ENCODE data around the gene DAB2IP.

DAB2IP gene

DNA sequence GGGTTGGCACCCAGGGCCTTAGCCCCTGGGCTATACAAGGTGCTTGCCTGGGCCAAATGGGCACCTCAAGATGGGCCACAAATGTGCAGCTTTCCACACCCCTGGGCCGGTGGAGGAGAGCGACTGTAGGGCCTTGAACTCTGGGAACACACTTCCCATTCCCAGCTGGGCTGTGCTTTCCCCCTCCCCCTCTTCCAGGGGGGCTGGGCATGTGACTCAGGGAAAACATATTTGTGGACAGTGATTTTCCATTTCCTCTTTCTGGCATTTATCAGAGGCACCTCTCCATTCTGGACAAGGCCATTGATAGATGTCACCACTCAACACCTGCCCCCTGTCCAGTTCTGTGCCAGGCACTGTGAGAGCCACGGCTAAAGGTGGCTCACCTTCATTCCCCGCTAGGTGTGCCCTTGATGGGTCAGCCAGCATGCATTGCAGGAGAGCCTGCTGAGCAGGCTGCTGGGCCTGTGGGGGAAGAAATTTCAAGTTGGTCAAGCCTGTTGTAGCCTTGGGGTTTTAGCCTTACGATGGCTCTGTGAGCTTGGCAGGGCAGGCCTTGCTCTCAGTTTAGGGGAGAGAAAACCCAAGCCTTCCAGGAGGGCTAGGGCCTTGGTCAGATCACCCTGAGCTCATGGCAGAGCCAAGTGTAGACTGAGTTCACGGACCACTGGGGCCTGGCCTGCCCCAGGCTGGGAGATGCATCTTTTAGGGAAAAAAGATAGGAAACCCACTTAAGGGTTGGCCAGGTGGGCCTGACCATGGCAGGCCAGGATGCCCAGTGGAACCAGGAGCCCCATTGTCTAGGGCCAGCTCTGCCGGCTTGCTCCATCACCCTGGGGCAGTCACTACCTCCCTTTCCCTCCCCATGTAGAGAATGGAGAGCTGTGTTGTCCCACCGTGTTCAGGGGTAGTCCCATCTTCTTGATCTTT, 113.9 kb downstream of the DAB2IP start:
- H3K4me3 ChIP-seq = no peak overlapping the region
- peak overlapping the region in 15 of 21 experiments; percentile 9 to 74 (median 59) for H3K27ac ChIP-seq

DNA sequence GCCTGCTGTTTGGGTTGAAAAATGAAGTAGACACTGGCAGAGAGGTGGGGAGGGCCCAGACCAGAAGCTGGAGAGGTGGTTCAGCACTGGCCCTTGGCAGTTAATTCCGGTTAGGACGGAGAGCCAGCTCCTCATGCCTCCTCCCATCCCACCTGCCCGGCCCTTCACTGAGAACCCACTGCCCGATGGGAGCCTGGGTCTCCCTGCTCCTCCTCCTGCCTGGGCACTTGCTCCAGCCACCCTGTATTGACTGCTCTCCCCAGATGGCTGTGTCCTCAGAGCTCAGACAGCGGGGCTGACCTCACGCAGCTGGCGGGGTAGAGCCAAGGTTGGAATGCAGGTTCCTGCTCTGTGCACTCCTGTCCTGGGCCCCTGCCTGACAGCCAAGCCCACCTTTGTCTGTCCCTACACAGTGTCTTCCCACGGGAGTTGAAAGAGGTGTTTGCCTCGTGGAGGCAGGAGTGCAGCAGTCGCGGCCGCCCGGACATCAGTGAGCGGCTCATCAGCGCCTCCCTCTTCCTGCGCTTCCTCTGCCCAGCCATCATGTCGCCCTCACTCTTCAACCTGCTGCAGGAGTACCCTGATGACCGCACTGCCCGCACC, 114.7 kb downstream of the DAB2IP start:
- H3K4me3 ChIP-seq = no peak overlapping the region
- H3K27ac ChIP-seq = peak overlapping the region in 5 of 21 experiments; percentile 20 to 74 (median 61)

DNA sequence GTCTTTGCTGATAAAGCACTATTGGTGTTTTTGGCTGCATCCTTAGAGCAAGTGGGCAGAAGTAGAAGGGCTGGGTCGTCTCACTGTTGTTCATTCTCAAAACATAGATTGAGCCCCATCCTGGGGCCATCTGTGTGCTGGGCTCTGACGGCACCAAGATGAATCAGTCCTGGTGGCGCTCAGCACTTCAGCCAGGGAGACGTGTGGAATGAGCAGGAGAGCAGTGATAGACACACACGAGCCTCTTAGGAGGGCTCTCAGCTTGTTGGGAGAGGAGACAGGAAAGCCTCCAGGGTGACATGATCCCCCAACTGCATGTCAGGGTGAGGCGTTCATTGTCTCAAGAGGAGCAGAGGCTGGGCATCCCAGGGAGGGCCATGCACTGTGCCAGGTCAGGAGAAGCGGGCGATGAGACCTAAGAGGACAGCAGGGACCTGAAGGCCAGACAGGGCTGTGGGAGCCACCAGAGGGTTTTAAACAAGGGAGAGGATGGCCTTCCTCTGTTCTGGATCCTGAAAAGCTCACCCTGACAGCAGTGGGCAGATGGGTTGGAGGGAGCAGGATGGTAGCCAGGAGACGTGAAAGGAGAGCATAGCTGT, 115.8 kb downstream of the DAB2IP start:
- H3K27ac ChIP-seq = no peak overlapping the region

DNA sequence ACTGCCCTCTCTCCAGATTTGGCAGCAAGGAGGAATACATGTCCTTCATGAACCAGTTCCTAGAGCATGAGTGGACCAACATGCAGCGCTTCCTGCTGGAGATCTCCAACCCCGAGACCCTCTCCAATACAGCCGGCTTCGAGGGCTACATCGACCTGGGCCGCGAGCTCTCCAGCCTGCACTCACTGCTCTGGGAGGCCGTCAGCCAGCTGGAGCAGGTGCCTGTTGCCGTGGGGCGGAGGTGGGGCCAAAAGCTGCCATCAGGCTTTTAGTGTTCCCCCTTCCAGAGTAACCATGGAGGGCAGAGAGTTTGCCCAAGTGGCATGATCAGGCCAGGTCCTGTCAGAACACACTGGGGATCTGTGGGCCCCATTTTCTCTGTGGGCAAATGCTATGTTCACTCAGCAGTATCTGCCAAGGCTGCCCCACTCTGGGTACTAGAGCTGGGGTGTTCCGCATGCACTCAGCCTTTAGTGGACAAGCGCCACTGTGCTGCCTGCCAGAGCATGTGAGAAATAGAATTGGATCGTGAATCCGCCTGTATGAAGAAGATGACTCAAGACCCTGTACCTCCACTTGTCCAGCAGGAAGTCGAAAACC, 117.1 kb downstream of the DAB2IP start:
- H3K27ac ChIP-seq = no peak overlapping the region
- no peak overlapping the region for H3K4me3 ChIP-seq

More for the DNA sequence above, 115.8 kb downstream of the DAB2IP start:
- no peak overlapping the region for H3K4me3 ChIP-seq

DNA sequence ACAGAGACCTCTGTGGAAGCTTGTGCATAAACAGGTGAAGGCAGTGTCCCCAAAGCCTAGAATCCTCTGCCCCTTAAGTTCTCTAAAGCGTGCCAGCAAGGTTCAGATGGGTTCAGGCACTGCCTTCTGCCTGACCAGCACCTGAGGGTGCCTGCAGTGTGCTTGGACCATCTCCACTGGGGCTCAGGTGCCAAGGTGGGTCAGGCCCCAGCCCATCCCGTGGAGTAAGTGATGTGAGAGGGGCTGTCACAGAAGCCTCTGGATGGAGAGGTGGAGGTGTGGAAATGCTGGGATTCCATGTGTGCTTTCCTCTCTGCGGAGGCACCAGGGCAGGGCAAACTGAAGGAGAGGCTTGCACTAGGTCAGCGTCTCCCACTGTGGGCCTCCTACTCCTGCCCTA, 118.5 kb downstream of the DAB2IP start:
- Histone ChIP-seq H3K27ac (peak overlapping the region in 1 of 21 experiments; percentile 41), H3K4me3 (no peak overlapping the region)

DNA sequence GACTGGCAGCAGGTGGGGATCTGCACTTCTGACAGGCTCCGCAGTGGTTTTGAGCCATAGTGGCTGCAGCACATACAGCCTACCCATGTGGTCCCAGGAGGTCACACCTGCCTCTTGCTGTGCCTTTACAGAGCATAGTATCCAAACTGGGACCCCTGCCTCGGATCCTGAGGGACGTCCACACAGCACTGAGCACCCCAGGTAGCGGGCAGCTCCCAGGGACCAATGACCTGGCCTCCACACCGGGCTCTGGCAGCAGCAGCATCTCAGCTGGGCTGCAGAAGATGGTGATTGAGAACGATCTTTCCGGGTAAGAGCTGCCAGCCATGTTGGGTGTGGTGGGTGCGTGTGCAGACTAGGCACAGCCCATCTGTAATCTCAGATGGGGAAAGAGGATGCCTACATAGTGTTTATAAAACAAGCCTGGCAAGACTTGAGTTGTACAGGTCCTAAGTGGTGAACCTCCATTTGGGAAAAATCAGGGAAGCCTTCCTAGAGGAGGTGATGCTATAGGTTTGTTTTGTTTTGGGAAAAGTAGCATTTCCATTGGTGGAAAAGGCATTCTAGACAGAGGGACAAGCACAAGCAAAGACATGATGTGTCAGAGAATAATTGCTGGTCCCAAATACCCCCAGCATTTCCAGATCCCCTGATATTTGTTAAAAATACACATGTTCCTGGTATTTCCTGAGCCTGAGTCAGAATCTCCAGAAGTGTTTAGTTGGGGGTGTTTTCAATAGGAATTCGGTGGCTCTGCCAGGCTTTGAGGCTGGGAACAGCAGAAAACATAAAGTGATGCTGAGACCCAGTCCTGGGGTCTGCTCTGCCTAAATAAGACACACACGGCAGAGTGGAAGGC, 119.2 kb downstream of the DAB2IP start:
- H3K27ac ChIP-seq = peak overlapping the region in 3 of 21 experiments; percentile 23 to 32 (median 28)

DNA sequence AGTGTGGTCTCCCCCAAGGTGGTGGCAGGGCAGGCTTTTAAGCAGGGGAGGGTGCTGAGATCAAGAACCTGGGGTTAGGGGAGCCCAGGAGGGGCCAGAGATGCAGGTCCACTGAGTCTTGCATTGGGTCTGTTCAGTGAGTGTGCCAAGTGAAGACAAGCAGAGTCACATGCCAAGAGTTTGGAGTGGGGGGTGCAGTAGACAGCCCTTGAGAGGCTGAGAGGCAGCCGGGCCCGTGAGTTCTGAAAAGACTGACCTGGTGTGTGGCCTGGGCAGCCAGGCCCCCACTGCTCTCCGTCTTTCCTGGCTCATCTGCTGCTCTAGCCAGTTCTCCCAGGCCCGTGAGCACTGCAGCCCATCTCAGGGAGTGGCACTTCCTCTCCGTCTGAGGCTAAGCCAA, 120.0 kb downstream of the DAB2IP start:
- Histone ChIP-seq H3K27ac (peak overlapping the region in 4 of 21 experiments; percentile 10 to 61 (median 26)), H3K4me3 (no peak overlapping the region)

More for the DNA sequence above, 119.2 kb downstream of the DAB2IP start:
- no peak overlapping the region for H3K4me3 ChIP-seq

DNA sequence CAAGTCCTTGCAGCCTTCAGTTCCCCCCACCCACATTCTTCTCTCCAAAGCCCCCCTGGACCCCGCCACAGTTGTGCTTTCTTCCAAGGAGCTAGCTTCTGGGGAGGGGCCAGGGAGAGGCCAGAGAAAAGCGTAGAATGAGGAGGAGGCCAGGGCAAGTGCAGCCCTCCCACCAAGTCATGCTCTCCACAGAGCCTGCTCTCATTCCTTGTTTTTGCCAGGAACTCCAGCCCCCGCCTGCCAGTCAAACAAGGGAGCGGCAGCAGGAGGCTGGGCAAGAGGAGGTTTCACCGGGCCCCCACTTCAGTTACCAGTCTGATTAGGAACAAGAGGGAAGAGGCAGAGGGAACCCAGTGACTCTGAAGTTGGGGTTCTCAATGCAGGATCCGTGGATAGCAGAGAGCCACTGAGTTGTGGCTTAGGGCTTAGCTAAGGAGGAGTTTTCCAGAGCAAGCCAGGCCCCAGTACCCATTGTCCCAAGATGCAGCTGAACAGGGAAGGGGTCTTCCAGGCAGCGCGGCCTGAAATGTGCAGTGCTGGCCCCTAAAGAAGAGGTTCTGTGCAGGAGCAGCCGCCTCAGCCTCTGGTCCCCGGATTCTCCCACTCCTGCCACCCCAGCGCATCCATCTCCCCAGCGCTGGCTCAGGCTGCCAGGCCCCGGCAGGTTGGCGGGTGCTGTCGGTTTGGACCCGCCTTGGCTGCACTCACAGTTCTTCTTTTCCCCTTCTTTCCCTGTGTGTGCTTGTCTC, 120.6 kb downstream of the DAB2IP start:
- Histone ChIP-seq H3K27ac (peak overlapping the region in 5 of 21 experiments; percentile 10 to 61 (median 29)), H3K4me3 (no peak overlapping the region)

DNA sequence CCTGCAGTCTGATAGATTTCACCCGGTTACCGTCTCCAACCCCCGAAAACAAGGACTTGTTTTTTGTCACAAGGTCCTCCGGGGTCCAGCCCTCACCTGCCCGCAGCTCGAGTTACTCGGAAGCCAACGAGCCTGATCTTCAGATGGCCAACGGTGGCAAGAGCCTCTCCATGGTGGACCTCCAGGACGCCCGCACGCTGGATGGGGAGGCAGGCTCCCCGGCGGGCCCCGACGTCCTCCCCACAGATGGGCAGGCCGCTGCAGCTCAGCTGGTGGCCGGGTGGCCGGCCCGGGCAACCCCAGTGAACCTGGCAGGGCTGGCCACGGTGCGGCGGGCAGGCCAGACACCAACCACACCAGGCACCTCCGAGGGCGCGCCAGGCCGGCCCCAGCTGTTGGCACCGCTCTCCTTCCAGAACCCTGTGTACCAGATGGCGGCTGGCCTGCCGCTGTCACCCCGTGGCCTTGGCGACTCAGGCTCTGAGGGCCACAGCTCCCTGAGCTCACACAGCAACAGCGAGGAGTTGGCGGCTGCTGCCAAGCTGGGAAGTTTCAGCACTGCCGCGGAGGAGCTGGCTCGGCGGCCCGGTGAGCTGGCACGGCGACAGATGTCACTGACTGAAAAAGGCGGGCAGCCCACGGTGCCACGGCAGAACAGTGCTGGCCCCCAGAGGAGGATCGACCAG, 121.3 kb downstream of the DAB2IP start:
- Histone ChIP-seq H3K4me3 (no peak overlapping the region), H3K27ac (peak overlapping the region in 1 of 21 experiments; percentile 41)

DNA sequence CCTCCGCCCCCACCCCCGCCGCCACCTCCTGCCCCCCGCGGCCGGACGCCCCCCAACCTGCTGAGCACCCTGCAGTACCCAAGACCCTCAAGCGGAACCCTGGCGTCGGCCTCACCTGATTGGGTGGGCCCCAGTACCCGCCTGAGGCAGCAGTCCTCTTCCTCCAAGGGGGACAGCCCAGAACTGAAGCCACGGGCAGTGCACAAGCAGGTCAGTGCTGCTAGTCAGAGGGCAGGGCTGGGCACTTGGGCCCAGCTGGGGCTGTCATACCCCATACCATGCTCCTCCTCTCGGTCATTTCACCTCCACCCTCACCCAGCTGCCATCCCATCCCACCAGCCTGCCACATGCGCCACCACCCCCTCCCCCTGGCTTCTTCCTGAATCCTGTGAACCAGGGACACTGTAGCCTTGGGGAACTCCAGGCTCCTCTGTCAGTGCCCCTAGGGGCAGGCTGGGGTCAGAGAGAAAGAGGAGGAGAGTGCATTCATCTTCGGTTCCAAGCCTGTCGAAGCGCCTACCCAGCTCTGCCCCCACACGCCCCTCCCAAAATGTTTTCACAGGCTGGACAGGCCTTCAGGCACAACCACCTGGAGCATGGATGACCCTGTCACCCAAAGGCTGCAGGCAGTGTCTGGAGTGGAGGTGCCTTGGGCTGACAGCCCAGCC, 122.0 kb downstream of the DAB2IP start:
- peak overlapping the region in 1 of 21 experiments; percentile 41 for H3K27ac ChIP-seq
- no peak overlapping the region for H3K4me3 ChIP-seq

DNA sequence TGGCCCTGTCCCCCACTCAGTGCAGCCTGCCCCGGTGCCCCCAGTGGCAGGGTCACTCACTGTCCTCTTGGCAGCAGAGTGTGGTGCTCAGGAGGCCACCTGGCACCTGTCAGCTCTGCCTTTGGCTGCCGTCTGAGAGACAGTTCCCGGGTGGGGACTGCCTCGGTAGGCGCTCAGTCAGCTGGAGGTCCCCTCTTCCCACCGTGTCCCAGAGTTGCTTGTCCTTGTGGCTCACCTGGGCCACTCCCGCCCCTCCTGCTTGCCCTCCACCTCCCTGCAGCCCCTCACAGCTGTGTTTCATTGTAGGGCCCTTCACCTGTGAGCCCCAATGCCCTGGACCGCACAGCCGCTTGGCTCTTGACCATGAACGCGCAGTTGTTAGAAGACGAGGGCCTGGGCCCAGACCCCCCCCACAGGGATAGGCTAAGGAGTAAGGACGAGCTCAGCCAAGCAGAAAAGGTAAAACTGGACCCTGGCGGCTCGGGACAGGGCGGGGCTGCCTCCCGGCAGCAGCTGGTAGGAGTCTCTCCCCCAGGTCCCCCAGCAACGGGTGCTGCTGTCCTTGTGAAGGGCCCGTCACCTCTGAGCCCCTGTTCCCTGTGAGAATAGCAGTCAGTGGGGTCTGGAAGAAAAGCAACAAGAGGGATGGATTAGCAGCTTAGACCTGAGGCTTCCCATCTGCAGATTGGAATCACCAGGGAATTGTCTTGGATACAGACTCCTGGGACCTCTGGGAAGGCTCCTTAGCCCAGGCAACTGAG, 122.7 kb downstream of the DAB2IP start:
- Histone ChIP-seq H3K4me3 (no peak overlapping the region), H3K27ac (peak overlapping the region in 1 of 21 experiments; percentile 44)

DNA sequence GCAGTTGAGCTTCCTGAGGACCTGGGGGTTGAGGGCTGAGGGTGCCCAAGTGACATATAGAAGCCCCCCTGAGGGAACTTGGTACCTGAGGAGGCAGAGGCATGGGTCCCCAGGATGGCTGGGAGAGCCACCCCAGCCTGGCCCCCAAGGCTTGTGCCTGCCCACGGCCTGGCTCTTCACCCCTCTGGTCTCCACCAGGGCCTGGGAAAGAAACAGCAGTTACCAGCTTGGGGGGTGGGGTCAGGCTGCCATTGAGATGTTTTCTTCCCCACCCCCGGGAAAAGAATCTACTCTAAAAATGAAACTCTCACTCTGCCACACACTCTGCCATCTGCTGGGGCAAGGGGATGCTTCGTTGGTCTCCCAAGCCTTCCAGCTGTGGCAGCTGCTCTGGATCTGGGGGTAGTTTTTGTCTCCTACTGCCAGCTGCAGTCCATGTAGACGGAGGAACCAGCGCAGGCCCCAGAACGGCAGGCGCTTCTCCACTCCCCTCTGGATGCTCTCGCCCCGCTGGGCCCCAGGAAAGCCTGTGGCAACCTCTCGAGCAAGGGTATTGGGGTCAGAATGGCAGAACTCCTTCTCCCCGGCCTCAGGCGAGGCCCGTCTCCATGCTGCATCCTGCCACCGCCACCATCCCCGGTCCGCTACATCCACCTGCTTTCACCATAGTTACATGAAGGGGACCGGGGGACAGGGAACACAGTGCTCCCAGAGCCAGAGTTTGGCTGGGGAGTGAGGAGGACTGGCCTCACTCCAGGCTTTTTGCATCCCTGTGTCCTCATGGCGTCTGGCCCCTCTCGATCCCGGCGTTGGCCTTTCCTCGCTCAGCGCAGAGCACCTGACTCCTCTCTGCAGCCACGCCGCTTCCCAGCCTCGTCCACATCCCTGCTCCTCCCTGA, 123.5 kb downstream of the DAB2IP start:
- Histone ChIP-seq H3K27ac (peak overlapping the region in 1 of 21 experiments; percentile 44), H3K4me3 (no peak overlapping the region)

DNA sequence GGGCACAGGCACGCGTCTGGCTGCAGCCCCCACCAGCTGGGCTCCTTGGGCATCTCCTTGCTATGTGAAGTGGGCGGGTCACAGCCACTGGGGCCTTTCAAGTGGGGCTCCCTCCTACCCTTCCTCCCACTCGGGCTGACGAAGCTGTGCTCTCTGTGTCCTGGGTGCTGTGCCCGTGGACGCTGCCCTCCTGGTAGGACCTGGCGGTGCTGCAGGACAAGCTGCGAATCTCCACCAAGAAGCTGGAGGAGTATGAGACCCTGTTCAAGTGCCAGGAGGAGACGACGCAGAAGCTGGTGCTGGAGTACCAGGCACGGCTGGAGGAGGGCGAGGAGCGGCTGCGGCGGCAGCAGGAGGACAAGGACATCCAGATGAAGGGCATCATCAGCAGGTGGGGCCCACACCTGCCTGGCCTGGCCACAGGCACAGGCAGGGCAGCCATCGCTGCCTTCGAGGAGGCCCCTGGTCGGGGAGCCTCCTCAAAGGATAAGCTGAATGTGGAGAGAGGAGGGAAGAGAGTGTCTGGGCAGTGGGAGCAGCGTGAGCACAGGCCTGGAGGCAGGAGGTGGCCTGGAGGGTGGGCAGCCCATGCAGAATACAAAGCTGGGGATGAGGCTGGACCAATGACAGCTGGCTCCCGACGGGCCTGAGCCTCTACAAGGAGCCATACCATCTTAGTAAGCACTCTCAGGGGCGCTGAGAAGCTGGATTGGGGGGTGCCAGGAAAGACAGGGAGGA, 124.7 kb downstream of the DAB2IP start:
- H3K27ac ChIP-seq = no peak overlapping the region
- no peak overlapping the region for H3K4me3 ChIP-seq

DNA sequence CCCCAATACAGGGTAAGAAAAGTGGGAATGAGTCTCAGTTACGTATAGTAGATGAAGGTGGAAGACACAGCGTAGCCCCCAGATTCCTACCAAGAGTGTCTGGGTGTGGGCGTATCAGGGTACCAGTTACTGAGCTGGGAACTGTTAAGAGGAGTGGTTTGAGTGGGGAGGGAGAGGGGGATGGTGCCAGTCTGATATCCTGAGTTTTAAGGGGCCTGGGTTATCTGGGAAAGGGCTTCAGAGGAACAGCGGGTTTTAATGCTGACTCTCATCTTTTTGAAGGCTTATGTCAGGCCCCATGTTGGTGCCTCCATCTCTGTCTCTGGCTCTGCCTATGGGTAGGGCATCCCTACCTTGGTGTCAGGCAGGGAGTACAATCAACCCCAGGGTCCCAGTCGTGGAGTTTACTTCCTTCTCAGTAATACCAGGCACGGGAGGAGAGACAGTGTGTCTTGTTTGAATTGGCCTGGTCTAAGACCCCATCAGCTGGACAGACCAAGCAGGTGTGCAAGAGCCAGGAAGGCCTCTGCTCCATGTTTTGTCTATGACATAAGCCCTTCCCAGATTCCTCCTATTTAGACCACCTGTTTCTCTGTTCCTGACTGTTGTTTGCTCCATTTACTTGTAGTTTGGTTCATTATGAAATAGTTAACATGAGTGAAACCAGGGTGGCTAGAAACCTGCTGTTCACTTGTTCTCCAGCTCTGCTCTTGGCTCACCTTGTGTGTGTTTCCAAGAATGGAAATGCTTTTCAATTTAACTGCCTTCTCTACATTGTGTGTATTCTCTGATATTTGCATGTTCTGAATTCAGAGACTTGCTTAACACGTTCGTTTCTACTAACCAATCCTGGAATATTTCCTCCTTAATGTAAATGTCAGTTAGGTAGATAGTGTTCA, 125.6 kb downstream of the DAB2IP start:
- no peak overlapping the region for H3K27ac ChIP-seq

More for the DNA sequence above, 125.6 kb downstream of the DAB2IP start:
- no peak overlapping the region for H3K4me3 ChIP-seq

All from skin epidermis (tissue), 12 donors.